Measurements from ENCODE around the gene GRIK2.

GRIK2 gene

GRCh38 chr6:101351173-101351572 is 42.3 kb upstream of the GRIK2 start:
- Histone ChIP-seq H3K4me3 (ENCODE audit: low read depth, low read length) (no peak overlapping the region), H2AK5ac (ENCODE audit: low read length) (no peak overlapping the region), H2BK5ac (ENCODE audit: low read depth, low read length, poor library complexity) (no peak overlapping the region), H3K14ac (ENCODE audit: low read length) (no peak overlapping the region), H2BK12ac (ENCODE audit: low read length) (no peak overlapping the region), H3K4ac (ENCODE audit: low read depth, low read length) (no peak overlapping the region), H3K27me3 (ENCODE audit: insufficient read depth, low read length) (no peaks in the 10 kb centered on the region), H3K36me3 (ENCODE audit: control insufficient read depth in 1 of 2, insufficient read depth in 2 of 2, low read length in 2 of 2) (no peaks in the 10 kb centered on the region), H3K79me2 (ENCODE audit: control insufficient read depth, insufficient read depth, low read length, poor library complexity) (no peaks in the 10 kb centered on the region), H3K9ac (ENCODE audit: low read length) (no peak overlapping the region), H2BK120ac (ENCODE audit: insufficient read depth, low read length, poor library complexity) (no peak overlapping the region), H3K79me1 (ENCODE audit: low read length) (no peaks in the 10 kb centered on the region), H4K12ac (ENCODE audit: low read depth, low read length) (no peak overlapping the region), H3K23ac (ENCODE audit: low read length) (no peak overlapping the region), H4K8ac (ENCODE audit: low read depth, low read length) (no peak overlapping the region), H3K18ac (ENCODE audit: low read length) (no peak overlapping the region), H3K4me1 (ENCODE audit: control insufficient read depth in 1 of 2, insufficient read depth in 2 of 2, low read length in 2 of 2) (no peaks in the 10 kb centered on the region), H2AFZ (ENCODE audit: insufficient read depth, low read length, poor library complexity) (no peak overlapping the region), H3K4me2 (ENCODE audit: low read length) (no peak overlapping the region), H4K91ac (ENCODE audit: low read depth, low read length) (no peak overlapping the region), H3K27ac (ENCODE audit: low read depth, low read length) (no peak overlapping the region), H3K9me3 (ENCODE audit: insufficient read depth, low read depth, low read length) (no peaks in the 10 kb centered on the region)
- no CpG with 5 or more reads among the region's 1 CpG for WGBS (ENCODE audit: extremely low coverage, insufficient coverage, insufficient read length)
- no peak for DNase-seq

GRCh38 chr6:101352316-101352715 is 41.2 kb upstream of the GRIK2 start:
- H3K79me2 ChIP-seq (ENCODE audit: control insufficient read depth, insufficient read depth, low read length, poor library complexity) = no peaks in the 10 kb centered on the region

GRCh38 chr6:101365181-101365580 is 28.3 kb upstream of the GRIK2 start:
- Histone ChIP-seq H3K18ac (ENCODE audit: low read length) (no peak overlapping the region), H3K4me2 (ENCODE audit: low read length) (no peak overlapping the region), H3K27ac (ENCODE audit: low read depth, low read length) (no peak overlapping the region), H4K91ac (ENCODE audit: low read depth, low read length) (no peak overlapping the region), H3K36me3 (ENCODE audit: control insufficient read depth in 1 of 2, insufficient read depth in 2 of 2, low read length in 2 of 2) (no peaks in the 10 kb centered on the region), H2BK12ac (ENCODE audit: low read length) (no peak overlapping the region), H3K4me1 (ENCODE audit: control insufficient read depth in 1 of 2, insufficient read depth in 2 of 2, low read length in 2 of 2) (no peaks in the 10 kb centered on the region), H2BK120ac (ENCODE audit: insufficient read depth, low read length, poor library complexity) (no peak overlapping the region), H3K79me1 (ENCODE audit: low read length) (no peaks in the 10 kb centered on the region), H2AK5ac (ENCODE audit: low read length) (no peak overlapping the region), H4K12ac (ENCODE audit: low read depth, low read length) (no peak overlapping the region), H3K4ac (ENCODE audit: low read depth, low read length) (no peak overlapping the region), H3K4me3 (ENCODE audit: low read depth, low read length) (no peak overlapping the region), H3K23ac (ENCODE audit: low read length) (no peak overlapping the region), H2AFZ (ENCODE audit: insufficient read depth, low read length, poor library complexity) (no peak overlapping the region), H3K9ac (ENCODE audit: low read length) (no peak overlapping the region), H3K9me3 (ENCODE audit: insufficient read depth, low read depth, low read length) (no peaks in the 10 kb centered on the region), H2BK5ac (ENCODE audit: low read depth, low read length, poor library complexity) (no peak overlapping the region), H3K27me3 (ENCODE audit: insufficient read depth, low read length) (no peaks in the 10 kb centered on the region), H3K79me2 (ENCODE audit: control insufficient read depth, insufficient read depth, low read length, poor library complexity) (no peaks in the 10 kb centered on the region), H3K14ac (ENCODE audit: low read length) (no peak overlapping the region), H4K8ac (ENCODE audit: low read depth, low read length) (no peak overlapping the region)
- DNase-seq = no peak
- WGBS (ENCODE audit: extremely low coverage, insufficient coverage, insufficient read length) = no CpG with 5 or more reads among the region's 4 CpGs

More at GRCh38 chr6:101352316-101352715, 41.2 kb upstream of the GRIK2 start:
- Histone ChIP-seq H2AFZ (ENCODE audit: insufficient read depth, low read length, poor library complexity) (no peak overlapping the region), H3K9me3 (ENCODE audit: insufficient read depth, low read depth, low read length) (no peaks in the 10 kb centered on the region), H3K23ac (ENCODE audit: low read length) (no peak overlapping the region), H3K4me3 (ENCODE audit: low read depth, low read length) (no peak overlapping the region), H2AK5ac (ENCODE audit: low read length) (no peak overlapping the region), H3K79me1 (ENCODE audit: low read length) (no peaks in the 10 kb centered on the region), H3K14ac (ENCODE audit: low read length) (no peak overlapping the region), H4K8ac (ENCODE audit: low read depth, low read length) (no peak overlapping the region), H3K36me3 (ENCODE audit: control insufficient read depth in 1 of 2, insufficient read depth in 2 of 2, low read length in 2 of 2) (no peaks in the 10 kb centered on the region), H3K4ac (ENCODE audit: low read depth, low read length) (no peak overlapping the region), H2BK12ac (ENCODE audit: low read length) (no peak overlapping the region), H3K4me2 (ENCODE audit: low read length) (no peak overlapping the region), H4K91ac (ENCODE audit: low read depth, low read length) (no peak overlapping the region), H2BK120ac (ENCODE audit: insufficient read depth, low read length, poor library complexity) (no peak overlapping the region), H2BK5ac (ENCODE audit: low read depth, low read length, poor library complexity) (no peak overlapping the region), H3K27me3 (ENCODE audit: insufficient read depth, low read length) (no peaks in the 10 kb centered on the region), H3K18ac (ENCODE audit: low read length) (no peak overlapping the region), H3K9ac (ENCODE audit: low read length) (no peak overlapping the region), H4K12ac (ENCODE audit: low read depth, low read length) (no peak overlapping the region), H3K27ac (ENCODE audit: low read depth, low read length) (no peak overlapping the region), H3K4me1 (ENCODE audit: control insufficient read depth in 1 of 2, insufficient read depth in 2 of 2, low read length in 2 of 2) (no peaks in the 10 kb centered on the region)
- WGBS (ENCODE audit: extremely low coverage, insufficient coverage, insufficient read length) = no CpG with 5 or more reads among the region's 4 CpGs
- DNase-seq = no peak

GRCh38 chr6:101379926-101380325 is 13.6 kb upstream of the GRIK2 start:
- Histone ChIP-seq H3K79me2 (ENCODE audit: control insufficient read depth, insufficient read depth, low read length, poor library complexity) (no peaks in the 10 kb centered on the region), H2BK120ac (ENCODE audit: insufficient read depth, low read length, poor library complexity) (no peak overlapping the region), H3K4me3 (ENCODE audit: low read depth, low read length) (no peak overlapping the region), H3K4ac (ENCODE audit: low read depth, low read length) (no peak overlapping the region), H2AFZ (ENCODE audit: insufficient read depth, low read length, poor library complexity) (no peak overlapping the region), H3K4me2 (ENCODE audit: low read length) (no peak overlapping the region), H4K8ac (ENCODE audit: low read depth, low read length) (no peak overlapping the region), H3K36me3 (ENCODE audit: control insufficient read depth in 1 of 2, insufficient read depth in 2 of 2, low read length in 2 of 2) (no peaks in the 10 kb centered on the region), H3K9me3 (ENCODE audit: insufficient read depth, low read depth, low read length) (no peaks in the 10 kb centered on the region), H3K27ac (ENCODE audit: low read depth, low read length) (no peak overlapping the region), H3K79me1 (ENCODE audit: low read length) (no peaks in the 10 kb centered on the region), H4K12ac (ENCODE audit: low read depth, low read length) (no peak overlapping the region), H3K9ac (ENCODE audit: low read length) (peak overlapping the region; percentile 33), H2BK5ac (ENCODE audit: low read depth, low read length, poor library complexity) (no peak overlapping the region), H3K4me1 (ENCODE audit: control insufficient read depth in 1 of 2, insufficient read depth in 2 of 2, low read length in 2 of 2) (no peaks in the 10 kb centered on the region), H4K91ac (ENCODE audit: low read depth, low read length) (no peak overlapping the region), H3K14ac (ENCODE audit: low read length) (no peak overlapping the region), H3K23ac (ENCODE audit: low read length) (peak overlapping the region; percentile 48), H2AK5ac (ENCODE audit: low read length) (no peak overlapping the region), H3K27me3 (ENCODE audit: insufficient read depth, low read length) (no peaks in the 10 kb centered on the region), H3K18ac (ENCODE audit: low read length) (no peak overlapping the region), H2BK12ac (ENCODE audit: low read length) (no peak overlapping the region)
- no peak for DNase-seq
- WGBS (ENCODE audit: extremely low coverage, insufficient coverage, insufficient read length) = no CpG with 5 or more reads among the region's 2 CpGs

Data from trophoblast cell (in vitro differentiated cells and primary cell).